Activated CD8-positive, alpha-beta memory T cell treated with anti-CD3 and anti-CD28 coated beads for 1 hour (primary cell): Measurements from ENCODE around the gene ATOSA.

Experiments used
- DNase-seq, 2 donors: peaks; one replicate each; pipeline ENCODE4 v3.0.0-alpha.2; 2020; ENCODE audit warnings: low read depth in 1 of 2; ENCODE audit errors: extremely low read depth in 1 of 2

ATOSA gene

GRCh38 chr15:52689562-52689961, 10.4 kb upstream of the ATOSA start:
- no peak for DNase-seq

DNA sequence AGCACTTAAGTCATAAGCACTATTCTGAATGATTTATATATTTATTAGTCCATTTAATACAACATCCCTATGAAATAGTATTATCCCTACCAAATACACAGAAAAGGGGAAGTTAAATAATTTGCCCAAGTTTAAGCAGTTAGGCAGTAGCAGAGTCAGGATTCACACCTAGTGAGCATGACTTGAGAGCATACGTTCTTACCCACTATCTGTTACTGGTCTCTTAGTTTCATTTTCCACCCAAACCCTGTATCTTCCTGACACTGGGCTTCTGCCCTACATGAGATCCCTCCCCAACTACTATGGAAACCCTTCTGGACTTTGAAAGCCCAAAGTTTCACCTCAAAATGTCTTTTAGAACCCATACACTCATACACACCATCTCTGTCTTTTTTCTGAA, 4.4 kb upstream of the ATOSA start:
- DNase-seq, result no peak

DNA sequence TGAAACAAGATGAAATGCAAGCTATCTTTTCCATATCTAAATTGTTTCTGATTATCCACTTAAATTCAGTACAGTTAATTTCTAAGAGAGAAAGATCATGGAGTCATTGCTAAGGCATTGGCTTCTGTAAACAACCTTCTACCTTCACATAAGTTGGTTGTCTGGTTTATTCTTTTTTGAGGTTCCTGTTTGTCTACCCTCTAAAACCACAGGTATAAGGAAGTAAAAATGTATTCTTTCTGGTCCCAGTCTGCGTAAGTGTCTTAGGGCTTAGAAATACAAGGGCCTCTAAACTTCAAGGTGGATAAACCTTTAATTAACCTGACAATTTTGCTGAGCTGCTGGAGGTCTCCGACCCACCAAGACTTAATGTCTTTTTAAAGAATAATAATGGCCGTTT, 3.6 kb upstream of the ATOSA start:
- no peak for DNase-seq

- no peak for DNase-seq
Observed at GRCh38 chr15:52682200-52682599, 3.0 kb upstream of the ATOSA start.

- no peak for DNase-seq
Observed at GRCh38 chr15:52681441-52681840, 2.3 kb upstream of the ATOSA start.

GRCh38 chr15:52680761-52681160, 1.6 kb upstream of the ATOSA start:
- DNase-seq, result no peak

DNA sequence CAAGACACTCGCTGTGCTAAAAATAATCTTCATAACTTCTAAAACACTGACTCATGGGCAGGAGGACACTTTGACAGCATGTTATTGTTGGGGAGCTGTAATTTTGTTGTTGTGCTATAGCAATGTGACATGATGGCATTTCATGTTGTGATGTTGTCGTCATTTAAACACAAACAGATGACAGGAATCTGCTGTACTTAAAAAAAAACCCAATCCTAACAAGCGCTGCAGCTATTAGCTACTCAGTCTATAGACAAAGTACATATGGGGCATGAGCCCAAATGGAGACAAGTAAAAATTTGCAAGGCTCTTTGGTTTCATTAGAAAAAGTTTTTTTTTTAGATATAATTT, 828 bp upstream of the ATOSA start:
- DNase-seq, result no peak

- DNase-seq, result peak in 1 of 2 donors; percentile 43
Observed at GRCh38 chr15:52678468-52679231, 538 bp downstream of the ATOSA start.

GRCh38 chr15:52677593-52678467, 1.4 kb downstream of the ATOSA start:
- peak in 1 of 2 donors; percentile 27 for DNase-seq

- no peak for DNase-seq
Observed at GRCh38 chr15:52674831-52675230, 4.4 kb downstream of the ATOSA start.

DNA sequence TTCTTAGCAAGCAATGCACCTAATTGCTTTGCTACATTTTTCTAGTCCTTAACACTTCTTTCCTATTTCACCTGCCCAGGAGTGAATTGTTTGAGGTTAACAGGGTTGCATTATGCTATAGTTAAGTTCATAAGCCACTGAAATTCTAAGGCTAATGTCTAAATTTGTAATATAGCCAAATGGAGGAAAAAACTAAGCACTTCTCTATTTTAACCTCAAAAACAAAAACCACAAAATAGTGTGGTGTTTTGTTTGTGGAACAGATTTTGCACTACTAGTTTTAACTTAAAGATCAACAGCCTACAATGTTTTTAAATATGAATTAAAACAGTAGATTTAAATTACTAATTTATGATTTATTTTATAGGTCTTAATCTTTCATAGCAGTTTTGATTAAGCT, 5.5 kb downstream of the ATOSA start:
- DNase-seq, result no peak

DNA sequence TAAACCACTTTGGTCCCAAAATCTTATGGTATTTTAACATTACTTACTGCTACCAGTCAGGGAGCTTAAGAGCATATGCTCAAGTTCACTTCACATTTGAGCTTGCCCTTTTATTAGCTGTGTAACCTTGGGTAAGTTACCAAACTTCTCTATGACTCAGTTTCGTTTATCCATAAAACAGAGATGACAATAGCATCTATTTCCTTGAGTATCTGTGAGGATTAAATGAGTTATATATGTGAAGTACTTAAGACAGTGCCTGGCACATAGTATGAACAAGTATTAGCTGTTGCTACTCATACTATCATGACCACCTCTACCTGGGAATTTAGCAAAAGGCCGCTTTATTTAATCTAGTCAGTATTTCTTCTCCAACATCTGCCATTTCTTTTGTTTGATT, 5.9 kb downstream of the ATOSA start:
- no peak for DNase-seq

DNA sequence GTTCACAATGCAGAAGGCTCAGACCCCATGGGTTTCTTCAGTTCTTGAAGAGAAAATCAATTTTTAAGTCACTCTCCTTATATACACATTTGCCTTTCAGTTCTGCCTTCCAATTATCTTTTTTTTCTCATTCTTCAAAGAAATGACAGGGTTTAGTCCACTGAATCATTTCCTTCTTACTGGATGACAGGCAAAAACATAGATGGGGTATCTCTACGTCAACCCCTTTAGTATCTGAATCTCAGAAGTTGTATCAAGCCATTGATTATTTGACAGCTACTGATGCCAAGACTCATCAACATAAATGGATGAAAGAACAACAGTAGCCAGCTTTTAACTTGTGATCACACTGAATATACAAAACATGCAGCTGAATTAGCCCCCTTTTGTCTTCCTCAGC, 6.5 kb downstream of the ATOSA start:
- DNase-seq, result no peak

- DNase-seq, result no peak
Observed at GRCh38 chr15:52670087-52670486, 9.1 kb downstream of the ATOSA start.

DNA sequence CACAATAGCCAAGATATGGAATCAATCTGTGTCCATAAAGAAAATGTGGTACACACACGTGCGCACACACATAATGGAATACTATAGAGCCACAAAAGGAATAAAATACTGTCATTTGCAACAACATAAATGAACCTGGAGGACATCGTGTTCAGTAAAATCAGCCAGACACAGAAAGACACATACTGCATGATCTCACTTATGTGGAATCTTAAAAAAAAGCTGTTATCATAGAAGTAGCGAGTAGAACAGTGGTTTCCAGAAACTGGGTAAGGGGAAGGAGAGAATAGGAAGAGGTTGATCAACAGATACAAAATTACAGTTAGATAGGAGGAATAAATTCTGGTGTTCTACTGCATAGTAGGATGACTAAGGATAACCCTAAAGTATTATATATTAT, 11.1 kb downstream of the ATOSA start:
- DNase-seq, result no peak

GRCh38 chr15:52667597-52667996, 11.6 kb downstream of the ATOSA start:
- no peak for DNase-seq

DNA sequence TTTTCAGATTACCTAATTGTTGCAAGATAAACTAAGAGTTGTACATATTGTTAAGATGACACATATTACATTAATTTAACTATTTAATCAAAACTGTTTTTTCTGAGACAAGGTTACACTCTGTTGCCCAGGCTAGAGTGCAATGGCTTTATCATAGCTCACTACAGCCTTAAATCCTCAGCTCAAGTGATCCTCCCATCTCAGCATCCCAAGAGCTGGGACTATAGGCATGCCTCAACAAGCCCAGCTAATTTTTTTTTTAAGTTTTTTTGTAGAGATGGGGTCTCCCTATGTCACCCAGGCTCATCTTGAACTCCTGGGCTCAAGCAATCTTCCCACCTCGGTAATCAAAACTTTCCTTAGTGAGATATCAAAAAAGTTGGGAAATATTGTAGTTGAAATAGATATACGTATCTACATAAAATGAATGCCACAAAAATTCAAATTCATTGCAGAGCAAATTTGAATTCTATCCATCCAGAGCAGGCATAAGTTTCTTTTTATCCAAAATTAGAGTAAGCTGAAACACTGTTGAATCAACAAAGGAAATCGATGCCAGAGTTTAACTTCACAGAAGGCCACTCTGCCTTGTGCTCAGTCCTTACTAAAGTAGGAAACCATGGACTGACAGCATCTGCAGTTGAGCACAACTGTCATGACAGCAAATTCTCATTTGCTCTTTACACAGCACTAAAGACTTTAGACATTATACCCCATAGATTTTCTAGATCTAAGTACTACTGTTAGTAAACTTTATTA, 15.5 kb downstream of the ATOSA start:
- DNase-seq, result no peak

DNA sequence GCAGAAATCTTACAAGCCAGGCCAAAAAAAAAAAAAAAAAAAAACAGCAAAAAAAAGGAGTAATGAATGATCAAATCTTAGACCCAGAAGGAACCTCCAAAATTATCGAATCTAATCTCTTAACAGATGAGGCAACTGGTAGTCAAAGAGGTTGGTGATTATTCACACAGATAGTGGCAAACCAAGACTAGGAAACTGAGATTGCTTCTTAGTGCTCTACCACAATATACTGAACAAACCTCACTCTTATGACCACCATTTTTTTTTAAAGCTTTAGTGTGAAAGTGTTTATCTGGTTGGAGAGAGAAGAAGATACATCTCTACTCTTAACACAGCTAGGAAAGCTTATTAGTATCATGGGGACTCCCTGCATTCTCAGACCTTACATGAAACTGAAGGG, 17.3 kb downstream of the ATOSA start:
- DNase-seq, result no peak

DNA sequence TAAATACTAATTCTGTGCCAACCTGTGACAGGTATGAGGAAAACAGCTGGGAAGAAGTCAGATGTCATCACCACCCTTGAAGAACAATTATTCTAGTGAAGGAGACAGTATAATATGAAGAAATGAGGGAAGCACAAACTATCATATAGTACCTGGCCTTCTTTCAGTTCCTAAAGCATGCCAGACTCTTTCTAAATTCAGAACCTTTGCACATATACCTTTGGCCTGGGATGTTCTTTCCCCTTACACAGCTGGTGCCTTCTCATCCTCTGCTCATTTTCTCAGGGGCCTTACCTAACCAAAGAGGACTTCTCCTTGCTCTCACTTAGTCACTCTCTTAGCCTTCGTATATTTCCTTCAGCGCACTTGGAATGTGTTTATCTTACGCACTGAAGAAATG, 19.0 kb downstream of the ATOSA start:
- DNase-seq, result no peak

GRCh38 chr15:52658955-52659354, 20.2 kb downstream of the ATOSA start:
- no peak for DNase-seq

DNA sequence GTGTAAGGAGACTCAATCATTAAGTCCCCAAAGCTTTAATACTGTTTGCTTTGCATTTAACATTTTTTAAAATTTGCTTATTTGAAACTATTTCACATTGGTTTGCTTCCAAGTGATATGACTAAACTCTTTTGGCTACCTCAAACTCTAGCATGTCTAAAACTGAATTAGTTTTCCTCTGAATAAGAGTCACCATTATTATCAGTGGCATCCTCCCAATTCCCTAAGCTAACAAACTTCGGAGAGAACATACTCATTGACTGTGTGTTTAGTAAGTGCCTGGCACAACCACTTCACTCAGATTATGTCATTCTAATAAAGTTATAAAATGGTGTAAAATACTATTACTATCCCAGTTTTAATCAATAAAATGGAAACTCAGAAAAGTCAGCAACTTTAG, 21.9 kb downstream of the ATOSA start:
- no peak for DNase-seq

GRCh38 chr15:52656412-52656811, 22.8 kb downstream of the ATOSA start:
- DNase-seq, result no peak
